SHP77 (cell line): ENCODE measurements around the gene OR4D1.

Source experiments
- DNase-seq, 2 experiments: peaks; one replicate each; lab custom pipeline; 2025; lab: John Stamatoyannopoulos, UW

OR4D1 gene

DNA sequence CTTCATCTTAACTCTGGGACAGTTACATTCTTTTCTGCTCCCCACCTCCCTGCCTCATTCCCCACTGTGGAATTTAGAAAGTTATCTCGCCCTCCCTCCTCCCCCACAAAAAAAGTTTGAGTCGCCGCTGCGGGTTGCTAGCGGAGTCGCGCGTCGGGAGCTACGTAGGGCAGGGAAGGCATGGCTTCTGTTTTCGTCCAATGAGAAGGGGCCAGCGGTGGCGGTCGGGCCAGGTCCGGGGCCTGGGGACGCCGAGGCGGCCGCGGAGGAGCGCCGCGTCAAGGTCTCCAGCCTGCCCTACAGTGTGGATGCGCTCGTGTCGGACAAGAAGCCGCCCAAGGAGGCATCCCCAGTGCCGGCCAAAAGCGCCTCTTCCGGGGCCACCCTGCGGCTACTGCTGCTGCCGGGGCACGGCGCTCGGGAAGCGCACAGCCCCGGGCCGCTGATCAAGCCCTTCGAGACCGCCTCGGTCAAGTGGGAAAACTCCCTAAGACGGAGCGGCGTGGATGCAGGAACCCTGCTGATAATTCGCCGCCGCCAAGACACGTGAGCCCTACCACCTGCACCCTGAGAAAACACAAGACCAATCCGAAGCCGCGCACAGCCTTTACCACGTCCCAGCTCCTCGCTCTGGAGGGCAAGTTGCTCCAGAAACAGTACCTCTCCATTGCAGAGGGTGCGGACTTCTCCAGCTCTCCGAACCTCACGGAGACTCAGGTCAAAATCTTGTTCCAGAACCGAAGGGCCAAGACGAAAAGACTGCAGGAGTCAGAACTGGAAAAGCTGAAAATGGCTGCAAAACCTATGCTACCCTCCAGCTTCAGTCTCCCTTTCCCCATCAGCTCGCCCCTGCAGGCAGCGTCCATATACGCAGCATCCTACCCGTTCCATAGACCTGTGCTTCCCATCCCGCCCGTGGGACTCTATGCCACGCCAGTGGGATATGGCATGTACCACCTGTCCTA lies 8.9 kb downstream of the OR4D1 start:
- DNase-seq, result no peak

DNA sequence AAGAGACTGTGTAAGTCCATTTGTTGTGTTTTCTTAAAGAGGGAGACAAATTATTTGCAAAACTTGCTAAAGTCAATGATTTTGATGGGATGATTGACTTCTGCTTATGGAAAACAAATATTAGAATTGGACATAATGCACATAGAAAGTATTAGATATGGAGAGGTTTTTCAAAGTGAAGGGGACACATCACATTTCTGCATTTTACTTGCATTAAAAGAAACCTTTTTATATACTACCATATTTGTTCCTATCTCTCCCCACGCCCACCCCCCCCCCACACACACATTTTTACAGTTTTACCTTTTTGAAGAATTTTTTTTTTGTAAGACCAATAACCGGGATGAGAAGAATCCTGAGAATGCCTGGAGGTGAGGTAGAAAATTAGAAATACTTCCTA lies 10.0 kb downstream of the OR4D1 start:
- no peak for DNase-seq

DNA sequence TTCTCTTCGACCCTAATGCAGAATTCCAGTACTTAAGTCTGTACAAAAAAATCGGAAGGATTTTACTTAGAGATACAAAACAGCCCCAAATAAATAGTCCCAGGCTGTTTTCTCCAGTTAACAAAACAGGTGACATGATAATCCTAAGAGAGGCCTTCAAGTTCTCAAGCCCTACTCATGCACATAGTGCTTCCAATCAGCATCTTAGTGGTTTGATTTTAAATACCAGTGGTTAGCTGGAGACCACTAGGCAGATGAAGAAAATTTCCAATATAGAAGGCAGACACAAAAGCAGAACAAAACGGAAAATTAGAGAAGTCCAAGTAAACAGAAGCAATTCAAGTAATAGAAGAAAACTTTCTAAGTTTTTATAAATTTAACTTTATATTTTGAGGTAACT lies 13.4 kb downstream of the OR4D1 start:
- no peak for DNase-seq

DNA sequence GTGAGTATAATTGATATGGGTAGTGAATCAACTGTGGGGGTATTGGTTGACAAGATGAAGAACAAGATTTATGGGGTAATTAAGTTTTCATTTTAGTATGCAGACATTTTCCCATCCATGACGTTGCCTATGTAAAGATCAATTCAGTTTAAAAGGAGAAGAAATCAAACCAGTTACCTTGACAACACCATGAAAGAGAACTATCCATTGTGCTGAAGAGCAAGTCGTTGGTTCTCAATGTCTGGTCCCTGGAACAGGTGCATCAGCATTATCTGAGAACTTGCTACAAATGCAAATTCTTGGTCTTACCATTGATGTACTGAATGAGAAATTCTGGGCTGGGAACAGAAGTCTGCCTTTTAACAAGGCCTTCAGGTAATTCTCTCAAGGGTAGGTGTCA lies 17.8 kb downstream of the OR4D1 start:
- DNase-seq, result no peak

DNA sequence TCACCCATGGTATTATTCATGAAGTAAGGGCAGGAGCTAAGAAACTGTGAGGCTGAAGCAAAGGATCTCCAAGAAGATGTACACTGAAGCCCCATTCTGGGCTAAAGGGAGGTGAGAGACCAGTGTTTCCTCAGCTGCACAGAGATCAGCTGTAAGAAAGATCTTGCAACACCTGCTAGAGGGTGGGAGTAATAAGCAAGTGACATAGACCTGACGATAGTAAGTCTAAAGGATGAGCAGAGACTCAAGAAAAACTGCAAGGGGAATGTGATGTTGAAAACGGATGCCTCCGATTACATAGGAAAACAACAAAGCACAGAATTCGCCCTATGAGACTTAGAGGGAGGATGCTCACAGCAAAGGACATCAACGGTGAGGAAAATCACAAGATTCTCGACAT lies 18.5 kb downstream of the OR4D1 start, which contains the start of gene OR4D2:
Gene OR4D2 (plus strand): TSS at position 301 of the 400 bp plus-strand sequence. CDS start 2,674 bp downstream, outside the sequence.
- no peak for DNase-seq

DNA sequence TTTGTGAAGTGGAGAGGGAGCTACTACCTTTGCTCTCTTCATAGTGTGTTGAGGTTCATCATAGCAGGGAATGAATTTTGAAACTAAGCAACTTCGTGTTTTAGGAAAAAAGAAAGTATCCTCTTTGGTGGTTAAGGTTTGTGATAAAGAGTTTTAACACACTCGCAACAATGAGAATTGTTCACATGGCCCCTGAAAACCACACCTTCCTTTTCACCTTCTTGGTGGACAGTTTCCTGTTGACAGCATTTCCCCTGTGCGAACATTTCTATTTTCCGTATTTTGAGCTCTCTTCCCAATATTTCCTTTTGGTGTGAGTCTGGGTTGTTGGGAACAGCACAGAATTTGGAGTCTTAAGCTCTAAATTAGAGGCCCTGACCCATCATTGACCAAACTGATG lies 22.4 kb downstream of the OR4D1 start:
- no peak for DNase-seq

DNA sequence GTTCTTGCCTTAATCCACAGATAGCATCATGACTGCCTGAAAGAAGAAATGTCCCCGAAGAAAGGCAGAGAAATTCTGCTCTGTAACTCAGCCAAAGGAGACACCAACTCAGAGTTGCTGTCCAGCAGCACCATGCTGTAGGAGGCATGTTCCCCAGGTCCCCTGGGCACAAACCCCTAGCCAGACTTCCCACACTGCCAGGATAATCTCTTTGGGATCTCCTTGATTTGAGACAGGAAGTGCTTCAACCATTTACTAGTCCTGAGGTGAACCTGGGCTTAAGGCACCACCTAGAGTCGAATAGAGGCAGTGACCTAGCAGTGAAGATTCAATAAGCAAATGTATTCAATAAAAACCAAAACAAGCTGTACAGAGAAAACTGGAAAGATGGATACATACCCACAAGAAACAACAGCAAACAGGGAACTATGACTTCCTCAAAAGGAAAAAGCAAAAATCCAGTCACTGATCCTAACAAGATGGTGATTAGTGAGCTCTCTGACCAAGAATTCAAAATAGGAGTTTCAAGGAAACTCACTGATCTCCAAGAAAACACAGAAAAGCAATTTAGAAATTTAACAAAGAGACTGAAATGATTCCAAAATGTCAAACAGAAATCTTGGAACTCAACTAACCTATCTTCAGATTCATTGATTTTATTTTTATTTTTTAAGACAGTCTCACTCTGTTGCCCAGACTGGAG lies 24.3 kb downstream of the OR4D1 start:
- DNase-seq, result peak; percentile 33 to 63

DNA sequence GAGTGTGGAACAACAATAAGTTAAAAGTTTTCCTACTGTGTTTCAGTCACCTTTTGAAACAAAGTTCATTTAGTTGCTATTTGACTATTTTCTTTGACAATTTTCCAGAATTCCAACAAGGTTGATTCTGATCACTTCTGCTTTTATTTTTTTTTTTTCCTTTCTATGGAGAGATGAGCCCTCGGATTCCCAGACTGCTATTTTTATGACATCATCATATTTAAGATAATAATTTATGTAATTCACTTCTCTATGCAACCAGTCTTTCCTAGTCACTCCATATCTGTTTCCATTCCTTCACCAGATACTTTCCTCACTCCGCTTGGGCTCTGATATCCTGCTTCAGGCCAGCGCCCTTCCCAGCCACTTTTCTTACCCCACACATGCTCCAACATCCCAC lies 26.7 kb downstream of the OR4D1 start:
- no peak for DNase-seq

DNA sequence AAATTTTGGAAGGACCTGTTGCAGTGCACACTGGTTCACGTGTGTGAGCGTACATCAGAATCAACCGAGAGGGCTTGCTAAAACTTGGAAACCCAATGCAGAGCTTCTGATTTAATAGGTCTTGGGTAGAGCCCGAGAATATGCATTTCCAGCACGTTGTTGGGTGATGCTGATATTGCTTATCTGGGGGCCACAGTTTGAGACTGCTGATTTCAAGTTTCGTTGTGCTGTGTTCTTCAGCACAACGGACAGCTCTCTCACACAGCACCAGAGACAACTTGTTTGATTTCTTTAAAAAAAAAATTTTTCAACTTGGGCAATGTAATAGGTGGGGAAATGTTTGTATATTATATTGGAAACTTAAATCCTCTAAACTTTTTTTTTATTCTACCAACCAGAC lies 28.0 kb downstream of the OR4D1 start:
- no peak for DNase-seq

DNA sequence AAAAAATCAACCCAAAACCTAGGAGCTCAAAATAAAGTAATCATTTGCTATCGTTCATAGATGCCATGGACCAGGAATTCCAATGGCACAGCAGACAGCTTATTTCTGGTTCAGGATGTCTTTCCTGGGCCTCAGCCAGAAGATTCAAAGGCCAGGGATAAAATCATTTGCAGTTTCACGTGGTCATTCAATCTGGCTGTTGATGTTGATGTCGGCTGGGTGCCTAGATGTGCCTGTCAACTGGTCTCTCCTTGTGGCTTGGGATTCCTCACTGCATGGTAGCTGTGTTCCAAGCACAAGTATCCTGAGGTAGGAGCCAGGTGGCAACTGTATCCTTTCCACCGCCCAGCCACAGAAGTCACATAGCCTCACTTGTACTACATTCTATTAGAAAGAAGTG lies 33.6 kb downstream of the OR4D1 start:
- DNase-seq, result no peak

DNA sequence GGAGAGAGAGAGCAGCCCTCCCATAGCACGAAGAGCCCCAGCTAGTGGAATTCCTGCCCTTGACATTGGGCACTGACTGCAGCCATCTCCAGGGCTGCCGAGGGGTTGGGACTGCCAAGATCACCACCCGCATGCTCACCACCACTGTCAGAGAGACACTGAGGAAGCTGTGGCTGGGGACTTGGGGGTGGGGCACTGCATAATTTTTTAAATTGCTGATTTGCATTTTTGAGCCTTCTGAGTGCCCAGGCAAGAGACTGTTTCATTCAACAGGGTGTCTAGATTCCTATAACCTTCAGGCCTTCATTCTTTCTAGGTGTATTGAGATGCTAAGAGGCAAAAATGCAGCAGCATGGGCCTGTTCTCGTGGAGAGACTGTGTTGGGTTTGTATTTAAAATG lies 35.3 kb downstream of the OR4D1 start:
- no peak for DNase-seq

DNA sequence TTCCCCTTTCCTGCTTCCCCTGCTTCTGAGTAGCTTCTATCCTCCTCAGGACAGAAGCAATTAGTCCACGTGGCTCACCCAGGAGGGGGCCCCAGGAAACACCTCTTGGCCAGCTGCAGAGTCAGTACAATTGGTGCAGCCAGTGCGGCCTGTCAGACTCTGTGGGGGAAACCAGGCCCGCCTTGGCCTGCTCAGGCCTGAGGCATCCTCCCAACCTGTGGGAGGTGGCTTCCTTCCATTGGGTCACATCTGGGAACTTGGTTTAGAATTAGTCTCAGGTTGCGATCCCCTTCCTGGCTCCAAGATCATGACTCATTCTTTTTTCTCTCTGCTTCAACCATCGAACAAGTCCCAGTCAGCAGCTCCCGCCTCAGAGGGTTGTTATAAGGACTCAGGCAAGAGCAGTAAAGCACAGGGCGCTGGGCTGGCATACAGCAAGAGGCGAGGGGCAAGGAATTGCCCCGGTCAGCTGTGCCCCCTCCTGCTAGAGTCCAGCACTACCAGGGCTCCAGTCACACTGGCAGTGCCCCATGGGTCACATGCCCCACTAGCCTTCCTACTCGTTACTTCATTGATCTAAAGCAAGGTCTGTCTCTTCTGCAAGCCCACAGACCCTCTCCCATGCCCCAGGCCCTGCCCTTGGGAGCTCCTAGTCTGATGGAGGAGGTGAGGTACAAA lies 36.3 kb downstream of the OR4D1 start:
- DNase-seq, result no peak

DNA sequence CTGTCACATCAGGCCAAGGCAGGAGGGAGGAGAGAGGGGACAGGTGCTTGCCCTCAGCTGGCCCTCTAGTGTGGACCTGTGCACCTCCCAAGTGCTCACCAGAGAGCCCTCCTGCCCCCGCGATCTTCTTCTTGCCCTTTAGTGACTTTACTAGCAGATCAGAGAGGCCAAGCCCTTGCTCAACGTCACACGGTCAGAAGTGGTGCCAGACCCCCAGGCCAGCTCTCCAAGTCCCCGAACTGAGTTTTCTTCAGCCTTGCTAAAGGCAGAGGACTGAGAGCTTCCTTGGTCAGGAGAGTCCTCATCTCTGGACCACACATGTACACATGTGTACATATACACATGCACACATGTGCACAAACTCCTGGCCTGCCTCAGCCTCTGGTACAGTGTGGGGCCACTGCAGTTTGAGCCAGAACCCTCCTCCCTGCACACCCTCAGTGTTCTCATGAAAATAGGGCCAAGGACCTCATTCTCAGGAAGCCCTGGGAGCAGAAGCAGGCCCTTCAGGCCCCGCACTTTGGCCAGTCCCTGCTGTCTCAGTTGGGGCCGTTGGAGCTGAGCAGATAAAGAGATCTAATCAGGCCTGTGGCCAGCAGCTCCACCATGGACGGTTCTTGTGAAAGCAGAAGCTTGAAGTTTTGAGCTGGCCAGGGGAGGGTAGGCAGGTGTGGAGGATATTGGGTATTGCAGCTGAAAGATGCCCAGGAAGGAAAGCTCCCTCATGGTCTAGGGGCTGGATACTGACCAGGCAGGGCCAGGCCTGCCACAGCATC lies 37.0 kb downstream of the OR4D1 start:
- no peak for DNase-seq

DNA sequence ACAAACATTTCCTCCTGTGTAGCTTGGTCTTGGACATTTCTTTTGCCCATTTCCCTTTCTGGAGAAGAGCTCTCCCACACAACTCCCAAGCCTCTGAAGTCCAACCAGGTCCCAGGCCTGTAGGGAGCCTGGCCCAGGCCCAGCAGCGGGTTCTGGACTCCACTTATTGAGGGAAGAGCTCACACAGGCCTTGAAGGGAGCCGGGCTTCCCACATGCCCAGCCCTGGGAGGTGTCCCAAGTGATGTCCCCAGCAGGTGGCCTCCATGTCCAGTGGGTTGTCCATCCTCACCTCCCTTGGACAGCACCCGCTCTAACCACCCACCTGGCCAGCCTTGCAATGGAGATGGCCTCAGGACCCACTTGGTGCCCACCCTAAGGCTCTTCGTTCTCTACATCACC lies 38.4 kb downstream of the OR4D1 start:
- DNase-seq, result no peak

DNA sequence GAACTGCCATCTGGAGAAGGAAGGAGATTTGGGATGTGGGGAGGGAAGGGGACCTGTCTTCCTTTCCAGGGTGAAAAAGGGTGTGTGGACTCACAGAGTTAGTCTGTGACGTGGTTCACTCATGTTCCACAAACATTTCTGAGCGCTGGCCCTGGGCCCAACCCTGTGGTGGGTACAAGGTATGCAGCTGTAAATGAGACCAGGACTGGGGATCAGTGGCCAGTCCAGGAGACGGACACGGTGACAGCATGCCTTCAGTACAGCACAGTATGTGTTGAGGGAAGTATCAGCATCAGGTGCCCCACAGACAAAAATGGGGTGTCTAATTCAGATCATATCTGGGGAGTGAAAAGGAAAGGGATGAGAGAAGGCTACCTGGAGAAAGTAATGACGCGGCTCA lies 38.9 kb downstream of the OR4D1 start:
- DNase-seq, result no peak

DNA sequence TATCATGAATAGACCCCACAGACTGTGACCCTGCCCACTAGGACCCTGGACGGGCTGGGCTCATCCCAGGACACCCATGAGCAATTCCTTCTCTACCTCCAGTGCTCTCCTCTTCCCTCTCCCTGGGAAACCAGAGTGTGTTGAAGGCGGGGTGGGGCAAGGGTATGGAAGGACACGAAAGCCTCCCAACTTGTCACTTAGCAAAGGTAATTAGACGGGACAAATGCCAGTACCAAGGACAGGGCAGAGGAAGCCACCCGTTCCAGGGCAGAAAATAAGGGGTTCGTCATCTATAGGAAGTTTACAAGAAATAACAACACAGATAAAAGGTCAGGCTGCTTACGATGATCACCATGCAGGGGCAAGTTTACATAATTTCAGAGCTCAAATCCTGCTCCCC lies 39.5 kb downstream of the OR4D1 start:
- no peak for DNase-seq

DNA sequence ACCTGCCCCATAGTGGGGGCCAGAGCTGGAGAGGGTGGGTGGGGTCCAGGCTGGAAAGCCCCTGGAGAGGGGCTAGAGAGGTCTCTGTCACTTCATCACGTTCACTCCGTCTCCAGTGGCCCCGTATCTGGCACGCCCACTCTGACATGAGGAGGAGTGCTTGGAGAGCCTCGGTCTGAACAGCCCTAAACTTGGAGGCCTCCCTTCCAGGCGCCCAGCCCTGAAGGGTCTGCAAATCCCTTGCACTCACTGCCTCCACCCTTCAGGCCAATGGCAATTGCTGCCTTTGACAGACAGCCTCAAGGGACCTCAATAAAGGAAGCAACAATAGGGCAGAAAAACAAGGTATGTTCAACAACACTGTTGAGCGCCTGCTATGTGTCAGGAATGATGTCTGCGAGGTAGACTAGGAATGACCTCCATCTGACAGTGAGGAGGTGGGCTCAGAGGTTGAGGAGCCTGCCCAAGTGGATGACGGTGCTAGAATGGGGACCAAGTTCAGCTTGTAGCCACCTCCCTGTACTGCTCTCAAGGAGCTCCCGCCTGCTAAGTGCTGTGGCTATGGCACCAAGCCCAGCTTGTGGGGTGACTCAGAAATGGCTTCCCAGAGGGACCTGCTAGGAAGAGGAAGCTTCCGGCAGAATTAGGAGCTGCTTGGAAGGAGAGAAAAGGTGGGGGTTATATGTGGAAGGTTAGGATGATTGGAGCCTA lies 41.4 kb downstream of the OR4D1 start:
- DNase-seq, result no peak

DNA sequence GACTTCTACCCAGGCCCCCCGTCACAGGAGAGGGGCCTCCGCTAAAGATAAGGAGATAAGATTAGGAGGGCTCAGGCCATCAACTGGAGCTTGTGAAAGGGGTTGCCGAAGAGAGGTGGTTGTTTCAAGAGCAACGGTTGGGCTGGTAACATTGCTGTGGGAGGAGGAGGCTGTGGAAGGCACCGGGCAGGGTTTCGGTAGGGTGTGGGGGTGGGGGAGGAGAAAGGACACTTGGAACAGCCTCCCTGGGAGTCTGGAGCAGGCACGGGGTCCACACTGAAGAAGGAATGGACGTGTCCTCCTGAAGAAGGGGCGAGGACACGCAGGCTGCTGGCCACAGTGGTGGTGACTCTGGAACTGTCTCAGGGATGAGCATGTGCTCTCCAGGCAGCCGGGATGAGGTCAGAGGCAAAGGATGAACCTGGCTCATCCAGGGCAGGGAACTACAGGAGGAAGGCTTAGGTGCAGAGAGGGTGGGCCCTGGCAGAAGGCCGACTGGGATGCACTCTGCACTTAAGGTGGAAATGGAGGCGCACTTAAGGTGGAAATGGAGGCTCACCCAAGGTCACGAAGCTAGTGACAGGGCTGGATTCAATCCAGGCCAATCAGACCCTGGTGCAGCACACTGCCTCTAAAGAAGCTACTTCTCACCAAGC lies 43.2 kb downstream of the OR4D1 start:
- DNase-seq, result no peak

DNA sequence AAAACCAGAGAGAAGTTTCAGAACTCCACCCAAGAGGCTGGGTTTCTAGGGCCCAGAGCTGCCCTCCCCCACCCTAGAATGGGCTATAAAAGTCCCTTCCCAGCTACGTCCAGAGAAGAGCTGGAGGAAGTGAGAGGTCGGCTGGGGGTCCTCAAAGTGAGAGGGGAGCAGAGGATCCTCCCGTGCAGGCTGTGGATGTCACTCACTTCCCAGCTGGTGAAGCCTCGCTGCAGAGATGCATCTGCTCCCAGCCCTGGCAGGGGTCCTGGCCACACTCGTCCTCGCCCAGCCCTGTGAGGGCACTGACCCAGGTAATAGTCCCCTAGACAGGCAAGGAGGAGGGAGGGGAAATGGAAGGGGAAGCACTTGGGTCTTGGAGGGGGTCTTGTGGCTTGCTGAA lies 44.4 kb downstream of the OR4D1 start, which contains the start of gene EPX:
Gene EPX (plus strand): TSS at position 115 of the 400 bp plus-strand sequence. CDS start 121 bp downstream, at position 236.
- DNase-seq, result no peak

DNA sequence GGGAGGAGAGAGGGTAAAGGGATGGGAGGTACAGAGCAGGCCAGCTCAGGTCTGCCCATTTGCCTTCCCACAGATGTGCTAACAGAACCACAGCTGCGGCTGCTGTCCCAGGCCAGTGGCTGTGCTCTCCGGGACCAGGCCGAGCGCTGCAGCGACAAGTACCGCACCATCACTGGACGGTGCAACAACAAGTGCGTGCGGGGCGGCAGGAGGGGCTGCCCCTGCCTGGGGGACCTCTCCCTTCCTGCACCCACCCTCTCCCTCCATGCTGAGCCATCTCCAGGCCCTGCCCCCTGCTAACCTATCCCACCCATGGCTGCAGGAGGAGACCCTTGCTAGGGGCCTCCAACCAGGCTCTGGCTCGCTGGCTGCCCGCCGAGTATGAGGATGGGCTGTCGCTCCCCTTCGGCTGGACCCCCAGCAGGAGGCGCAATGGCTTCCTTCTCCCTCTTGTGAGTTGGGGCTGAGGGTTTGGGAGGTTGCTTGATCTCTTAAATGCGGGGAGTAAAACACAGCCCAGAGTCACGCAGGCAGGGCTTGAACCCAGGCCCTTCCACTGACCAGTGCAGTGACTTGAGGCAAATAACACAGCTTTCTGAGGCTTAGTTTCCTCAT lies 45.6 kb downstream of the OR4D1 start:
- no peak for DNase-seq
